ENCODE data around the gene CTSF.
A peak's percentile ranks its signal among the peaks of the same experiment; 100 is the strongest.
"Not testable (repeated sequence)": the region's sequence is repeated elsewhere in the genome, so short reads cannot be mapped to it uniquely, and the experiment has no call there.

The CTSF gene

DNA sequence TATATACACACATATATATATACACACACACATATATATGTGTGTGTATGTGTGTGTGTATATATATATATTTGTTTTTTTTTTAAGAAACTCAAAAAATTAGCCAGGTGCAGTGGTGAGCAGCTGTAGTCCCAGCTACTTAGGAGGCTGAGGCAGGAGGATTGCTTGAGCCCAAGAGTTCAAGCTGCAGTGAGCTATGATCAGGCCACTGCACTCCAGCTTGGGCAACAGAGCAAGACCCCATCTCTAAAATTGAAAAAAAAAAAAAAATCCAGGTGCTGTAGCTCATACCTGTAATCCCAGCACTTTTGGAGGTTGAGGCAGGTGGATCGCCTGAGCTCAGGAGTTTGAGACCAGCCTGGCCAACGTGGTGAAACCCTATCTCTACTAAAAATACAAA is 20.9 kb upstream of the CTSF start:
- not testable (repeated sequence) for H3K27ac ChIP-seq (ENCODE audit: low read depth, low read length); H3K27me3 ChIP-seq (ENCODE audit: control insufficient read depth, insufficient read depth, low read length); H3K9ac ChIP-seq (ENCODE audit: low read length); H3K4me3 ChIP-seq (ENCODE audit: low read depth, low read length); H3K36me3 ChIP-seq (ENCODE audit: control insufficient read depth, insufficient read depth, low read length)
- Histone ChIP-seq H3K9me3 (ENCODE audit: control insufficient read depth, insufficient read depth, low read depth, low read length) (peaks cover 15% of the 10 kb centered on the region), H3K4me1 (ENCODE audit: control insufficient read depth, insufficient read depth, low read length) (peaks cover 14% of the 10 kb centered on the region)

DNA sequence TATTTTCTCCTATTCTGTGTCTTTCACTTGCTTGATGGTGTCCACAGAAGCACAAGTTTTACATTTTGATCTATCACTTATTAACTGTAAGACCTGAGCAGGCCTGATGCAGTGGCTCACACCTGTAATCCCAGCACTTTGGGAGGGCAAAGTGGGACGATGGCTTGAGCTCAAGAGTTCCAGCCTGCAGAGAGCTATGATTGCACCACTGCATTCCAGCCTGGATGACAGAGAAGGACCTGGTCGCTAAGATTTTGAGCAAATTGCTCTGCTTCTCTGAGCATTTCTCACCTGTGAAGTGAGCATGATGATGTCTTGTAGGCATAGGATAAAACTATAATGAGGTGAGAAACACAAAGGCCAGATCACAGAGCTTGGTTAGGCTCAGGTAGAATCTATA is 17.7 kb upstream of the CTSF start:
- Histone ChIP-seq H3K4me1 (ENCODE audit: control insufficient read depth, insufficient read depth, low read length) (no peaks in the 10 kb centered on the region), H3K27me3 (ENCODE audit: control insufficient read depth, insufficient read depth, low read length) (0 out of 2 replicates have a peak, but pooled peaks cover under 1% of the 10 kb centered on the region), H3K4me3 (ENCODE audit: low read depth, low read length) (no peak overlapping the region), H3K27ac (ENCODE audit: low read depth, low read length) (no peak overlapping the region), H3K9ac (ENCODE audit: low read length) (no peak overlapping the region), H3K9me3 (ENCODE audit: control insufficient read depth, insufficient read depth, low read depth, low read length) (peaks cover 20% of the 10 kb centered on the region), H3K36me3 (ENCODE audit: control insufficient read depth, insufficient read depth, low read length) (peaks cover 18% of the 10 kb centered on the region; the same call in 1 of the 2 replicates)

DNA sequence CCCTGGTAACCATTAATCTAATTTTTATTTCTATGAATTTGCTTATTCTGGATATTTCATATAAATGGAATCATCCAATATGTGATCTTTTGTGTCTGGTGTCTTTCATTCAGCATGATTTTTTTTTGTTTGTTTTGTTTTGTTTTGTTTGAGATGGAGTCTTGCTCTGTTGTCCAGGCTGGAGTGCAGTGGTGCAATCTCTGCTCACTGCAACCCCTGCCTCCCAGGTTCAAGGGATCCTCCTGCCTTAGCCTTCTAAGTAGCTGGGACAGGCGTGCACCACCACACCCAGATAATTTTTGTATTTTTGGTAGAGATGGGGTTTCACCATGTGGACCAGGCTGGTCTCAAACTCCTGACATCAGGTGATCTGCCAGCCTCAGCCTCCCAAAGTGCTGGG is 17.0 kb upstream of the CTSF start:
- Histone ChIP-seq H3K9me3 (ENCODE audit: control insufficient read depth, insufficient read depth, low read depth, low read length) (peaks cover 23% of the 10 kb centered on the region), H3K36me3 (ENCODE audit: control insufficient read depth, insufficient read depth, low read length) (peaks cover 25% of the 10 kb centered on the region; the same call in 1 of the 2 replicates)
- not testable (repeated sequence) for H3K27me3 ChIP-seq (ENCODE audit: control insufficient read depth, insufficient read depth, low read length); H3K27ac ChIP-seq (ENCODE audit: low read depth, low read length); H3K9ac ChIP-seq (ENCODE audit: low read length); H3K4me1 ChIP-seq (ENCODE audit: control insufficient read depth, insufficient read depth, low read length); H3K4me3 ChIP-seq (ENCODE audit: low read depth, low read length)

DNA sequence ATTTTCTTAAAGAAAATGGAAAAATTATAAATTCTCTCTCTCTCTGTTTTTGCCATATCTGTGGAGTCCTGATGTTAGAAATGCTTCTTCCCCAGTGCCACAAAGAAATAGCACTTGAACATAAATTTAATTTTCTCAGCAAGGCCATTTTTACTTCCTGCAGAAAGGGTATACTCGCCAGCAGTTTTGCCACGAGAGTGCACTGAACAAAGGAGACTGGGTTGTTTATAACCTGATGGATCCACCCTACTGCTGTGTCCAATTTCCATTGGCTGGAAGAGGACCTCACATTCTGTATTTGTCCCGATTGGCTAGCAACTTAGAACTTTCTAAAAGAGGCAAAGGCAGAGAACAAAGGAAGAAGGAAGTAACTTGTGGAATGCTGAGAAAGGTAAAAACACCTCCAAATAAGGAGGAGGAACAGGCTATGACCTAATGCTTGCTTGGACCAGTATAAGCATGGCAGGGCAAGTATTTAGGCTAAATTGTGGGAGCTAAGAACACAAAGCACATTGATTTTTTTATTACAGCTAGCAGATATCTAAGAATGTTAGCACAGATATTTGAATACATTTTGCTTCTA is 14.2 kb upstream of the CTSF start:
- H3K4me1 ChIP-seq (ENCODE audit: control insufficient read depth, insufficient read depth, low read length); H3K4me3 ChIP-seq (ENCODE audit: low read depth, low read length); H3K27me3 ChIP-seq (ENCODE audit: control insufficient read depth, insufficient read depth, low read length): not testable (repeated sequence)
- Histone ChIP-seq H3K9ac (ENCODE audit: low read length) (peak overlapping the region; percentile 45), H3K9me3 (ENCODE audit: control insufficient read depth, insufficient read depth, low read depth, low read length) (peaks cover 23% of the 10 kb centered on the region), H3K27ac (ENCODE audit: low read depth, low read length) (peak overlapping the region; percentile 81; the same call in 1 of the 2 replicates), H3K36me3 (ENCODE audit: control insufficient read depth, insufficient read depth, low read length) (peaks cover 48% of the 10 kb centered on the region; the same call in 1 of the 2 replicates)

- peaks cover 53% of the 10 kb centered on the region; the same call in 1 of the 2 replicates for H3K36me3 ChIP-seq (ENCODE audit: control insufficient read depth, insufficient read depth, low read length)
- no peaks in the 10 kb centered on the region; the same call in 1 of the 2 replicates for H3K27me3 ChIP-seq (ENCODE audit: control insufficient read depth, insufficient read depth, low read length)
- no peak overlapping the region for H3K4me3 ChIP-seq (ENCODE audit: low read depth, low read length)
- no peak overlapping the region for H3K27ac ChIP-seq (ENCODE audit: low read depth, low read length)
- H3K4me1 ChIP-seq (ENCODE audit: control insufficient read depth, insufficient read depth, low read length): no peaks in the 10 kb centered on the region
- peaks cover 20% of the 10 kb centered on the region for H3K9me3 ChIP-seq (ENCODE audit: control insufficient read depth, insufficient read depth, low read depth, low read length)
- H3K9ac ChIP-seq (ENCODE audit: low read length): no peak overlapping the region
These were observed 12.9 kb upstream of the CTSF start for GRCh38 chr11:66581261-66581660.

DNA sequence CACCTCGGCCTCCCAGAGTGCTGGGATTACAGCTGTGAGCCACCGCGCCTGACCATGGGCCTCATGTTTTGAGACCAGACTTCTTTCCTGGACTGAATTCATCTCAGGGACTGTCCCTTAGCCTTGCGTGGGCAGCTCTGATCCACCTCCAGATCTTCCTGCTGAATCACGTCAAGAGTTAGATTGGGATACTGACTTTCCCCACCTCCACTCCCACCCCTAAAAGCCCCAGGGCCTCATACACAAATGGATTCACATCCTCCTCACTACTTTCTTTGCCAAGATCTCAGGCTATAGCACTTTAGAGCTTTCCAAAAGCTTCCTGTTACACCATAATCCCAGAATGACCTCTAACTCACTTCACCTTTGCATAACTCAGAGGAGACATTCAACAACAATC is 12.4 kb upstream of the CTSF start:
- Histone ChIP-seq H3K27ac (ENCODE audit: low read depth, low read length) (no peak overlapping the region), H3K9ac (ENCODE audit: low read length) (no peak overlapping the region)

GRCh38 chr11:66579017-66579606 is 10.7 kb upstream of the CTSF start:
- peaks cover 15% of the 10 kb centered on the region for H3K9me3 ChIP-seq (ENCODE audit: control insufficient read depth, insufficient read depth, low read depth, low read length)
- no peaks in the 10 kb centered on the region; the same call in 1 of the 2 replicates for H3K27me3 ChIP-seq (ENCODE audit: control insufficient read depth, insufficient read depth, low read length)
- no peak overlapping the region for H3K27ac ChIP-seq (ENCODE audit: low read depth, low read length)
- H3K9ac ChIP-seq (ENCODE audit: low read length): no peak overlapping the region
- no peak overlapping the region for H3K4me3 ChIP-seq (ENCODE audit: low read depth, low read length)
- peaks cover 48% of the 10 kb centered on the region; the same call in 1 of the 2 replicates for H3K36me3 ChIP-seq (ENCODE audit: control insufficient read depth, insufficient read depth, low read length)
- no peaks in the 10 kb centered on the region for H3K4me1 ChIP-seq (ENCODE audit: control insufficient read depth, insufficient read depth, low read length)

More for the DNA sequence above, 12.4 kb upstream of the CTSF start:
- H3K4me3 ChIP-seq (ENCODE audit: low read depth, low read length): no peak overlapping the region
- H3K9me3 ChIP-seq (ENCODE audit: control insufficient read depth, insufficient read depth, low read depth, low read length): peaks cover 15% of the 10 kb centered on the region
- H3K36me3 ChIP-seq (ENCODE audit: control insufficient read depth, insufficient read depth, low read length): peaks cover 49% of the 10 kb centered on the region; the same call in 1 of the 2 replicates
- H3K27me3 ChIP-seq (ENCODE audit: control insufficient read depth, insufficient read depth, low read length): no peaks in the 10 kb centered on the region; the same call in 1 of the 2 replicates
- H3K4me1 ChIP-seq (ENCODE audit: control insufficient read depth, insufficient read depth, low read length): no peaks in the 10 kb centered on the region

GRCh38 chr11:66570850-66571180 is 2.4 kb upstream of the CTSF start:
- H3K4me1 ChIP-seq (ENCODE audit: control insufficient read depth, insufficient read depth, low read length): peaks cover 34% of the 10 kb centered on the region
- no peaks in the 10 kb centered on the region; the same call in 1 of the 2 replicates for H3K27me3 ChIP-seq (ENCODE audit: control insufficient read depth, insufficient read depth, low read length)
- H3K9me3 ChIP-seq (ENCODE audit: control insufficient read depth, insufficient read depth, low read depth, low read length): no peaks in the 10 kb centered on the region
- H3K27ac ChIP-seq (ENCODE audit: low read depth, low read length): peak overlapping the region; percentile 88
- peaks cover 3% of the 10 kb centered on the region; the same call in 1 of the 2 replicates for H3K36me3 ChIP-seq (ENCODE audit: control insufficient read depth, insufficient read depth, low read length)
- 0 out of 2 replicates have a peak overlapping the region, but pooled peaks have one; percentile 2 for H3K4me3 ChIP-seq (ENCODE audit: low read depth, low read length)
- H3K9ac ChIP-seq (ENCODE audit: low read length): peak overlapping the region; percentile 67

GRCh38 chr11:66570079-66570849 is 1.9 kb upstream of the CTSF start:
- Histone ChIP-seq H3K9ac (ENCODE audit: low read length) (peak overlapping the region; percentile 67), H3K27ac (ENCODE audit: low read depth, low read length) (peak overlapping the region; percentile 88)

DNA sequence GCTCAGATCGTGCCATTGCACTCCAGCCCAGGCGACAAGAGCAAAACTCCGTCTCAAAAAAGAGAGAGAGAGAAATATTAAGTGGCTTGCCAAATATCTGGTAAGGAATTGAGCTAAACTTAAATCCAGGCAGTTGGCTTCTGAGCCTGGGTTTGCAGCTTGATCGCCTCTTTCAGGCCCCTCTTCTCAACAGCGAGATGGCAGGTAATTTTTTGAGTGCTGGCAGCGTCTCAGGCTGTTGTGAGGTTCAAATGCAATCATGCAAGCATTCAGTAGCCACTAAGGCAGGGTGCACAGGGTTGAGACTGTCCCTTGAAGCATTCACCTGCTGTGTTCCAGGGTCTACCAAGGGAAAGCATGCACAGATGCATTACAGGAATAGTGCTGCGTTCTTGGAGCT is 670 bp upstream of the CTSF start:
- Histone ChIP-seq H3K9me3 (ENCODE audit: control insufficient read depth, insufficient read depth, low read depth, low read length) (no peaks in the 10 kb centered on the region), H3K27me3 (ENCODE audit: control insufficient read depth, insufficient read depth, low read length) (no peaks in the 10 kb centered on the region; the same call in 1 of the 2 replicates), H3K27ac (ENCODE audit: low read depth, low read length) (peak overlapping the region; percentile 4; the same call in 1 of the 2 replicates), H3K4me1 (ENCODE audit: control insufficient read depth, insufficient read depth, low read length) (peaks cover 34% of the 10 kb centered on the region), H3K4me3 (ENCODE audit: low read depth, low read length) (no peak overlapping the region), H3K36me3 (ENCODE audit: control insufficient read depth, insufficient read depth, low read length) (peaks cover 9% of the 10 kb centered on the region), H3K9ac (ENCODE audit: low read length) (peak overlapping the region; percentile 3)

More at GRCh38 chr11:66570079-66570849, 1.9 kb upstream of the CTSF start:
- 0 out of 2 replicates have a peak, but pooled peaks cover 6% of the 10 kb centered on the region for H3K36me3 ChIP-seq (ENCODE audit: control insufficient read depth, insufficient read depth, low read length)
- no peak overlapping the region for H3K4me3 ChIP-seq (ENCODE audit: low read depth, low read length)
- no peaks in the 10 kb centered on the region for H3K9me3 ChIP-seq (ENCODE audit: control insufficient read depth, insufficient read depth, low read depth, low read length)
- no peaks in the 10 kb centered on the region; the same call in 1 of the 2 replicates for H3K27me3 ChIP-seq (ENCODE audit: control insufficient read depth, insufficient read depth, low read length)
- peaks cover 34% of the 10 kb centered on the region for H3K4me1 ChIP-seq (ENCODE audit: control insufficient read depth, insufficient read depth, low read length)

- Histone ChIP-seq H3K4me3 (ENCODE audit: low read depth, low read length) (peak overlapping the region; percentile 43; the same call in 1 of the 2 replicates), H3K36me3 (ENCODE audit: control insufficient read depth, insufficient read depth, low read length) (peaks cover 22% of the 10 kb centered on the region), H3K27me3 (ENCODE audit: control insufficient read depth, insufficient read depth, low read length) (no peaks in the 10 kb centered on the region; the same call in 1 of the 2 replicates), H3K27ac (ENCODE audit: low read depth, low read length) (no peak overlapping the region), H3K9ac (ENCODE audit: low read length) (no peak overlapping the region), H3K4me1 (ENCODE audit: control insufficient read depth, insufficient read depth, low read length) (peaks cover 32% of the 10 kb centered on the region), H3K9me3 (ENCODE audit: control insufficient read depth, insufficient read depth, low read depth, low read length) (no peaks in the 10 kb centered on the region)
These were observed 651 bp downstream of the CTSF start for GRCh38 chr11:66567787-66568123.
